G401 (cell line): ENCODE data around the gene DAAM2. TPM values are rescaled to one million over a fixed set of nuclear protein-coding genes. Genes with fewer than 3 reads are reported as not detected.

ENCODE experiments used
- DNase-seq: peaks from one replicate; pipeline ENCODE4 v3.0.0-alpha.2; 2015; ENCODE audit warnings: low spot score
- in situ Hi-C: cut with HindIII; loops from 2 replicates; pipeline ENCODE4 v1.10.0; 2016; ENCODE audit warnings: low sequenced_read_pairs, mixed read lengths
- total RNA-seq: library from RNA; depleted of rRNA; stranded (reverse); fragments of >200 nt; shearing (Covaris generic); gene quantifications from 2 replicates; pipeline ENCODE4 v1.2.3, GENCODE V29; 2014

Gene DAAM2
- total RNA-seq, 1 experiment from 2014 or later: 1.1 TPM

- in situ Hi-C loops: no loop called here
- no peak for DNase-seq
Measured at GRCh38 chr6:39812853-39813533, 20.8 kb downstream of the DAAM2 start.

DNA sequence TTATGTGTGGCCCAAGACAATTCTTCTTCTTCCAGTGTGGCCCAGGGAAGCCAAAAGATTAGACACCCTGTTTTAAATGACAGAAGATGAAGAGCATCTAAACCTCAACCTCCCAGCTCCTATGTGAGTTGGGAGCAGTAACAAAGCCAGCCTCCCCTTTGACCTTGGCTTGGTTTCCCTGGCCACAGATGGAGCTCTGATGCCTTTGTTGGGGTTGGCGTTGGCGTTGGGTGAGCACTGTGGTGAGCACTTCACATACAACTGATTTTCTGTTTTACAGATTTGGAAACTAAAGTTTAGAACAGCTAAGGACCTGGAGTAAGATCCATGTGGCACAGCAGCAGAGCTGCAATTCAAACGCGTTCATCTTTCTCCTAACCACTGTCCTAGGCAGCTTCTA, 22.1 kb downstream of the DAAM2 start:
- in situ Hi-C loops: no loop called here

DNA sequence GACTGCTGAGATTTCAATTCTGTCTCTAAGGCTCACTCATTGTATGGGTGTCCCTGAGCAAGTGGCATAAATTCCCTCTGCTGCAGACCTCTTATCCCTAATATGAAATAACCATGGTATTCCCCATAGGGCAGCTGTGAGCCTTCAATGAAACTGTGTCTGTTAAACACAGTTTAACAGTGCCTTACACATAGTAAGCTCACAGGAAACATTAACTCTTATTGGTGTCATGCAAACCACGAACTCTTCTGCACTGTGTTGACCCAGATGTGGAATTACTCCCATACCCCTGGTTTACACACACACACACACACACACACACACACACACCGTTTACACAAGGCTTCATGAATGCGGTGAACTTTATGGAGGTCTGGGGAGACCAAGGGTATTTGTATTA, 23.2 kb downstream of the DAAM2 start:
- no peak for DNase-seq
- in situ Hi-C loops: no loop called here

More for the DNA sequence above, 22.1 kb downstream of the DAAM2 start:
- no peak for DNase-seq

- DNase-seq: no peak
- in situ Hi-C loops: no loop called here
Measured at GRCh38 chr6:39816747-39817146, 24.6 kb downstream of the DAAM2 start.

DNA sequence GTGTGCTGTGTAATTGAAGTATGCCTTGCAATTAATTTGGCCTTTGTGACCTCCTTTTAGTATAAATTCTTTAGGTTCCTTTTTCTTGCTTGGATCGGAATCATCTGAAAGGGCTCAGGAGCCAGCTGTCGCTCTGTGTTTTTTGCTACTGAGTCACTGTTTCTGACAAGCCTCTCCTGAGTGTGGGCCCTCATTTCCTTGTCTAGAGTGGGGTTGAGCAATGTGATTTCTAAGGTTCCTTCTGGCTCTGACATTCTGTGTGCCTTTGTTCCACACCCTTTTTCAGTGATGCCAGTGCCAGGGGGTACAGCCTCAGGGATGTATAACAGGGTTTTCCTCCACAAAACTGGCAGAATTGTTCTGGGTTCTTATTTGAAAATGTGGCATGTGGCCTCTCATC, 26.5 kb downstream of the DAAM2 start:
- in situ Hi-C loops: no loop called here
- DNase-seq: no peak

DNA sequence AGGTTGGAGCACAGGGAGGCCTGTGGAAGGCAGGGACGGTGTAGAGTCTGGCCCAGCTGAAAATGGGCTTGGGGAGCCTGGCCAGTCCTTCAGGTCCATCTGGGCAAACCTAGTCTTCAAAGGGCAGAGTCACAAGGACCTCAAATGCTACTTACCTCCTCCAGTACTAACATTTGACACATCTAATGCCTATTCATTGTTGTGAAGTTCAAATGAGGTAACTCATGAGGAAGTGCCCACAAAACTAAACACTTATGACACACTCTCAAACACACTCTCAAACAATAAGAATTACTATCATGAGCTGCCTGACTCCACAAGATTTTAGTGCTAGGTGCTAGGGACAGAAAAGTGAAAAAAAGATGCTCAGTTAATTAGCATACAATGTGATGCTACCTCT, 27.1 kb downstream of the DAAM2 start:
- DNase-seq: no peak
- in situ Hi-C loops: no loop called here

DNA sequence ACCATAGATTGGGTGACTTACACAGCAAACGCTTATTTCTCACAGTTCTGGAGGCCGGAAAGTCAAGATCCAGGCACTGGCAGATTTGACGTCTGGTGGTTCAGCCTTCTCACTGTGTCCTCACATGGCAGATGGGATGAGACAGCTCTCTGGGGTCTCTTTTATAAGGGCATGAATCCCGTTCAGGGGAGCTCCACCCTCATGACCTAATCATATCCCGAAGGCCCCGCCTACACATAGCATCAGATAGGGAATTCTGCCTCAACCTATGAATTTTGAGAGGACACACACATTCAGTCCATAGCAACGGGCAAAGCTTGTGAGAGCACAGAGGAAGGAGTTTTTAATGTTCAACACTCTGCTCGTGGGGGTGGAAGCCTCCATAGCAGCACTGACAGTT, 27.5 kb downstream of the DAAM2 start:
- in situ Hi-C loops: no loop called here
- no peak for DNase-seq

GRCh38 chr6:39820553-39820952, 28.4 kb downstream of the DAAM2 start:
- no peak for DNase-seq
- in situ Hi-C loops: no loop called here

DNA sequence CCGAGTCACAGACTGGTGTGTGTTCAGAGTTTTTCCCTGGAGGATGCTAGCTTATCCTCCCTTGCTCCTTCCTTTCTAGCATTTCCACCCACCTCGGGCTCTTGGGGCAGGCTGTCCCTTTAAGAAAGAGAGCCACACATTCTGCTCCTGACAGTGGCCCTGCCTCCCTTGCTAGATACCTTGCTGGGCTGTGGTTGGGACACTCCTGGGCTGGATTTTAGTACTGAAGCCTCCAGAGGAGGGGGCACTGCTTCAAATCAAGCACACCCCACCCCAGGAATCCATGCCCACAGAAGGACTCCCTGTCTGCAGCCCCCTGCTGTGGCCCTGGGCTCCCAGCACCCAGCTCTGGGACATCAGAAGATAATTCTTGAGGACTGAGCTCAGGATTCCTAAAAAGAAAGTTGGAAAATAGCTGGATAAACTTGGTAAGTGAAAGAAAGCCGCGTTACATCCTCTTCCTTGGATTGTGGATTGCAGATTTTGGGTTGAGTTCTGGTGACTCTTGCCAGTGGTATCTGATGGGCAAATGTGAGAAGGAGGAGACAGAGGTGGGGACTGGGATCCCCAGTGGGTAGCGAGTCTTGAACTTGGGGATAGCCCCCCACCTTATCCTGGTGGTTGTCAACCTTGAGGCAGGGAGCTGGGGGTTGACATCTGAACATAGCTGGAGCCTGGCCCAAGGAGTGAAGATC, 29.0 kb downstream of the DAAM2 start:
- in situ Hi-C loops: no loop called here

DNA sequence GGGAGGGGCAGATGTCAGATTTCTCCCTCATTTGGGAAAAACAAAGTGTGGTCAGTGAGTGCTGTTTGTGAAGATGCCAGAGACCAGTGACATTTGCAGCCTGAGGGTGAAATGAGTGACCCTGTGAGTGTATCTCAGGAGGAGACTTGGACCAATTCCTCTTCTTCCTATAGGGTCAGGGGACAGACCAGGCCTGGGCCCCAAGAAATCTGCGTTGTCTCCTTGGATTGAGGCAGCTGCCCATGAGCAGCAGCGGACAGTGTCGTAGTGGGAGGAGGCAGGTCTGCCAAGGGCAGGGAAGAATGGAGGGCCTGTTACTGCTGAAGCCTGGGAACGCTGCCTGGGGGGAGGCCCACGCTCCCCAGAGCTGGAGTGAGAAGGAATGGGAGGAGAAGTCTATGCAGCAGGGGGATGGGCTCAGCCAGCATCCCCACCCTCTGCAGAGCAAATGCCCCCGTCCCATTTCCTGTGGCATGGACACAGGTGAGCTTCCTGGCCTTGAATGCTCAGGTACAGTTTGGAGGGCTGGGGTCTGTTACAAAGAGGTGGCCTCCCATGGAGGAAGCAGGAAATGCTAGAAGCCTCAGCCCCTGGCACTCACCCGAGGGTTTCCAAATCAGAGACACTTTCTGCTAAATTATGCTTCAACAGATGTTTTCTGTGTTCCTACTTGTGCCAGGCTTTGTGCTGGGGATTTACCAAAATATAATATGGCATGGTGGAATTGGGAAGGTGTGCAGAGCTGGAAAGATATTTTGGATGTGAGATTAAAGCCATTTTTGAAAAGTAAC, 29.8 kb downstream of the DAAM2 start:
- peak; percentile 17 for DNase-seq
- in situ Hi-C loops: no loop called here

More for the DNA sequence above, 29.0 kb downstream of the DAAM2 start:
- DNase-seq: no peak

DNA sequence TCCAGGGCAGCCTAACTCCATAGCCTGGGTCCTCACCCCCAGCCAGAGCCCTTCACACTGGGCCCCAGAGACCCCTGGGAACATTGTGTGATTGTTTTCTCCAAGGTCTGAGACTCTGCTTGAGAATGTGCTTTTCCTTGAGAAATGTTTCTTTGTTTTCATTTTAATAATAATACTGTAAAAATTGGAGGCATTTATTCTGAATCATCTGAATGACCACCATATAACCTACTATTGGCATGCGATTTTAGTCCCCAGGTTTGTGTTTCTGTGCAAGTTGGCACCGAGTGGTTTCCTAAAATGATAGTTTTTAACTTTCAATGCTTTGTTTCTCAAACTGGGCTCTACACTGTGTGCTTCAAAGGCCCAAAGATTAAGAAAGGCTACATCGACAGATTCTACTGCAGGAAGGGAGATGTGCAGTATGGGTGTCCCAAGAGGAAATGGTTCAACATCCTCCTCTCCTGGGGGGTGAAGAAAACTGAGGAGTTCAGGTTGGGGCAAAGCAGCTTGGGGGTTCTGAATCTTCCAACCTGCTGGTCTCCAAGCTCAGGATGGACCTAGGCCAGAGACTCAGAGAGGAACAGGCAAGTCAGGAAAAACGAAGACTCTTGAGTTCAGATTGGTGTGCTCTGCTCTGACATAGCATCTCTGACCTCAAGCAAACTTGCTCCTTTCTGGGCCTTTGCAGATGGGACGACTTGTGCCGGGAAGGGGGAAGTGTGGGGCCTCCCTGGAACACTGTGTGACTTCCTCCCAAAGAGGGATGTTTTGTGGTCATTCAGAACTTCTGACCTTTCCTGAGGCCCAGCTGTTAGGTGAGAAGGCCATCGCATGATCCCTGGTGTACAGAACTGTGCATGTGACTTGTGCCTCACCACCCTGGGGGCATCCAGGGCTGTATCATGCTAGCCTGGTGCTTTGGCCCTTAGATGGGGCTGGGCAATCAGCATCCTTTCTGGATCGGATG, 31.0 kb downstream of the DAAM2 start:
- in situ Hi-C loops: no loop called here

DNA sequence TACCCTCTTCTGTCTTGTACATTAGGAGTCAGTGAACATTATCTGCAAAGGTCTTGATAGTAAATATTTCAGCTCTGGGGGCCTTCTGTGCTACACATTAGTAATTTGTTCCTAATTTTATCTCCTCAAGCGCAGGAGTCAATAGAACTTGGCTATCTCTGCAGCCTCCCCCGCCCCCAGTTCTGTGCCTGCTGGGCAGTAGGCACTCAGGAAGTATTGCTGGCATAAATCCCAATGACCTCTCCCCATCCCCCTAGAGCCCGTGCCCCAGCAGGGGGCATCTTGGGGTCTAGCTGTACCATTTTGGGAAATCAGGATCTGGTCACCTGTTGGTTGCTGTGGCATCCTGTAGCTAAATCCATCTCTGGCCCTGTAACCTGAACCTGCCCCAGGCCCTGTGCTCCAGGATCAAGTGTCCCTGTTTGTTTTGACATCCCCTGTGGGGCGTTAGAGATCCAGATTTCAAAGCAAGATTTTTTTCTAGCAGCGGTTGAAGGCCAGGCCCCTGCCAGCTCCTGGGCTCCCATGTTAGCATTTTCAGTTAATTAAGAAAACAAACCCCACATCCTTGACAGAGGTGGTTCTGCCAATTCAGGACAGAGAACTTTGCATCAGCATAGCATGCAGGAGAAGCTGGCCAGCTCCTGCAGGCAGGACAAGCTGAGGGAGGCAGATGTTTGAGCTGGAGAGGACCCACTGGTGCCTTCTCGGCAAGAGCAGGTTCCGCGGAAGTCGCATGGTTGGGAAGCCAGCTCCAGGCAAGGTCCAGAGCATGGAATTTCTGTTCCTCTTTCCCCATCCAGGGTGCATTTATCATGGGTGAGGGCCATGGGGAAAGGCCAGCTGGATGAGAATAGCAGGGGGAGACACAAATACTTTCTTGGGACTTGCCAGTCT, 32.1 kb downstream of the DAAM2 start:
- no peak for DNase-seq
- in situ Hi-C loops: no loop called here

More for the DNA sequence above, 31.0 kb downstream of the DAAM2 start:
- DNase-seq: no peak

DNA sequence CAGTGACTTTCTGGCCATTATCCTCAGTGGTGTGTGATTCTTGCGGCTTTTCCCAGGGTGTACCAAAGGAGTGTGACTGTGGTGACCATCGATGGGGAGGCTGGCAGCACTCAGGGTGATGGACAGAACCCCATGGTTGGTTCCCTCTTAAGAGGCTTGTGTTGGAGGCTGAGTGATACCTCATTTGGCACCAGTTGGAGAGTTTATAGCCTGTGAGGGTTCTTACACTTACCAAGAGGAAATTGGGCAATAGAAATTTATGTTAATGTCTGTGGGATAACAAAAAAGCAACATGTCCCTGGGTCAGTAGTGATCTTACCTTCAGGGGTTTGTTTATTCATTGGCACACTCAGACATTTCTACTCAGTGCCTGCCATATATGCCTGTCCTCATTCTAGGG, 37.2 kb downstream of the DAAM2 start:
- DNase-seq: no peak
- in situ Hi-C loops: no loop called here

- DNase-seq: no peak
- in situ Hi-C loops: no loop called here
Measured at GRCh38 chr6:39830444-39830843, 38.3 kb downstream of the DAAM2 start.

- in situ Hi-C loops: no loop called here
Measured at GRCh38 chr6:39831701-39832100, 39.5 kb downstream of the DAAM2 start.

DNA sequence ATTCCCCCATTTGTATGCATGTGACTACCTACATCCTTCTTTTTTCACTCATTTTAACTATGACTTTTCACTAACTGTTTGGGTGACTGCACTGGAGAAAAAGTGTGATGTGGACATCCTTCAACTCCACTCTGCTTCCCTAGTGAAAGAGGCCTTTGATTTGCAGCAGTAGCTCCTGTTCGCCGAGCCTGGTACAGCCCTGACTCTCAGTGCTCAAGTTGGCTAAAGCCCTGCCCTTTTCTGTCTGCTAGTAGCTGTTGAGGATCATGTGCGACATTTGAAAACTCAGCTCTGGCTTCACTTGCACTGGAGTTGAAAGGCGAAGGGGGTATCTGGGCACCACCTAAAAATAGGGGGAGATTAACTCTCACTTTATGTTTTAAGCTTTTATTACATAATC, 42.1 kb downstream of the DAAM2 start:
- in situ Hi-C loops: no loop called here

More at GRCh38 chr6:39831701-39832100, 39.5 kb downstream of the DAAM2 start:
- no peak for DNase-seq

GRCh38 chr6:39834866-39835265, 42.7 kb downstream of the DAAM2 start:
- in situ Hi-C loops: no loop called here
- no peak for DNase-seq

More for the DNA sequence above, 42.1 kb downstream of the DAAM2 start:
- no peak for DNase-seq

- DNase-seq: no peak
- in situ Hi-C loops: no loop called here
Measured at GRCh38 chr6:39835821-39836295, 43.7 kb downstream of the DAAM2 start.
